Measurements from ENCODE around the gene LTK.

LTK gene

DNA sequence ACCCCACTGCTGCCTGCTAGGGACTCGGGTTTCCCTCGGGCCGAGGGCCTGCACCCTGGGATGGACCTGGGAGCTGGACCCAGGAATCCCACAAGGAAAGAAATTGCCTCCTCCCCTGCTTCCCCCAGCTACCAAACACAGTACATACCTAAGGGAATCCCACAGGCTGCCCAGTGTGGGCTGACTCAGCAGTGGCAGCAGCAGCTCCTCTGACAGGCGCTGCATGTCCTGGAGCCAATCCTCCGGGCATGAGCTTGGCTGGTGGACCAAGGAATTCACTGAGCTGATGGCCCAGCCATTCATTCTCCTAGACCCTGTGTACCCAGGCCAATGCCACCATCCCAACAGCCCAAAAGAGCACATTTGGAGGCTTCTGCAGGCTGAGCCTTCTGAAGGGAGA, 9.5 kb upstream of the LTK start:
- DNase-seq, result no peak

- no peak for DNase-seq
Measured at GRCh38 chr15:41521614-41522013, 8.0 kb upstream of the LTK start.

- no peak for DNase-seq
Measured at GRCh38 chr15:41520636-41521035, 7.0 kb upstream of the LTK start.

- no peak for DNase-seq
Measured at GRCh38 chr15:41517895-41518449, 4.3 kb upstream of the LTK start.

DNA sequence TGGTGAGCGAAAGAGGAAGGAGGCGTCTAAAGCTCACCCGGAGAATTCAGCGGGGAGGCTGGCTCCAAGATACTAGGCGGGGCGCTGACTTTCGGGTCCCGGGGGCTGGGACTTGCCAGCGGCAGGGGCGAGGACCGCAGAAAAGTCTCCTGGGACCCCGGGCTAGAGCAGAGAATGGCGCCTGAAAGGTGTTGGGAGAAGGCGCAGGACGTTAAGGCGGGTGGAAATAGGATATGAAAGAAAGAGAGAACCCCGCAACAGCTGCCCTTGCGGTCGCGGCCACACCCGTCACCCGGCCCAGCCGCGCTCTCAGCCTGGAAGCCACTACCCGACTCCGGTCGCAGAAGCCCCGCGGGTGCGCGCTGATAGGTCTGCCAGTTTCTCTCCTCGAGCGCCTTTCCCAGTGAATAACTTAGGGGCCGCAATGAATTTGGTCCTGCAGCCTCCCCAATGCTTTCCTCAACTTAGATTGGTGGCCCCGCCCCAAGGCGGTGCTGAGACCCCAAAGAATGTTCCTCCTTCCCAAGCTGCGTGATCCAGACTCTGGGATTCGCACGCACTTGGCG, 604 bp downstream of the LTK start:
- no peak for DNase-seq

GRCh38 chr15:41512512-41512939, 1.1 kb downstream of the LTK start:
- DNase-seq, result no peak

DNA sequence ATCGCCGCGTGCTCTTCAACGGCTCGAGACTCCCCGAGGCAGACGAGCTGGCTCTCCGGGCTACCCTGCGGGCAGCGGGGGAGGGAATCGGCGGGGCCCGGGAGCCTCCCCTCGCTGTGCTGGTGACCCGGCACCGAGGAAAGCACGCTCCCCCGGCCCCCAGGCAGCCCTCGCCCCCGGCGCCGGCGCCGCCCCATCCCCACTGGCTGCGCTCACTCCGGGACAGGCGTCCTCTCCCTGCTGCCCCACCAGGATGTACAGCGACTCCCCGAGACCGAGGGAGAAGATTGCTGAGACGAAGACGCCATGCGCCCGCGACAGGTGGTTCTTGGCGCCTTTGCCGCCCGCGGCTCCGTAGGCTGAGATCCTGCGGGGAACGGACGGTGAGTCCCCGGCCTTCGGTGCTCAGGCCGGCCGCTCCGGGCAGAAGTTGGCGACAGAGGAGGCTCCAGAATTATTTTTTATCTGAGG, 1.7 kb downstream of the LTK start:
- no peak for DNase-seq

- DNase-seq, result no peak
Measured at GRCh38 chr15:41511331-41511898, 2.2 kb downstream of the LTK start.

- no peak for DNase-seq
Measured at GRCh38 chr15:41510728-41511127, 2.9 kb downstream of the LTK start.

- DNase-seq, result no peak
Measured at GRCh38 chr15:41507820-41508290, 5.8 kb downstream of the LTK start.

GRCh38 chr15:41506796-41507341, 6.8 kb downstream of the LTK start:
- DNase-seq, result no peak

DNA sequence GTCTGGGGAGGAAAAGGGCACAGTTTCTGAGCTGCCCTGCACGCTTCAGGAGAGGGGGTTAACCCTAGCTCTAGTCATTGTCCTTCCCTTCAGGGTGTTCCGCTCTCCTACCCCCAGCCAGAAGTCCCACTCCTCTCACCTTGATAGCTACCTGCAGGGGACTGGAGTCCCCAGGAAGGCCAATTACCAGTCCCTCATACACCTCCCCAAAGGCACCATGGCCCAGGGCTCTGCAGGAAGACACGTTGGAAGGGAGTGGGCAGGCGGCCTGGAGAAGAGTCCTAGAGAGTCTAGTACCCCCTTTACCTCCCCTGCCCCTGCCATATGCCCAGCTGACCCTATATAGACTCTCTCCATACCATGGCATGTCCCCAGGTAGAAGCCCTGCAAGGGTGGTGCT, 7.9 kb downstream of the LTK start:
- no peak for DNase-seq

DNA sequence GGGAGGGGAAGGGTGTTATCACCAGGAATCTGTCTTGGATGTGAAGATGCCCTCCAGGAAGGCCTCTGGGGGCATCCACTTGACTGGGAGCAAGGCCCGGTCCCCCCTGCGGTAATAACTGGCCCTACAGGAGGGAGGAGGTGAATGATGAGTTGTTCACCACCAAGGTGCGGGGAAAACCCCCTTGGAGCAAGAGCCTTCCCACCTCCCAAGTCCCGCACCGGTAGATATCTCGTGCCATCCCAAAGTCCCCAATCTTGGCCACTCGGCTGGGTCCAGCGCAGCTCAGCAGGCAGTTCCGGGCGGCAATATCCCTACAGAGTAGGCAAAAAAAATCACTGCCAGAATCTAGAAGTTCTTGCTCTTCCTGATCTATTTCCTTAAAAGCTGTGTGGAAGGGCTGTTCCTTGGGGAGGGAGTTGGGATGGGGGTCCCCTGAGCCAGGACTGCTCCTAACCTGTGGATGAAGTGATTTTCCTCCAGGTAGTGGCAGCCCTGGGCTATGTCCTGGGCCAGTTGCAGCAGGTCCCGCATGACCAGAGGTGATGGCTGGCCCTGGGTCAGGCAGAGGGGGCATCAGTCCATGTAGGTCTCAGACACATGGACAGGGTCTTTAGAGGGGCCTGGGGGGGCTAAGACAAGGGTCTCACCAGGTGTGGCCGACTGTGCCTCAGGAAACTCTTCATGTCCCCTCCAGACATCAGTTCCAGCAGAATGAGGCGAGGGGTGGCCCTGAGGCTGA, 8.7 kb downstream of the LTK start:
- DNase-seq, result no peak

GRCh38 chr15:41503669-41504010, 10.0 kb downstream of the LTK start:
- DNase-seq, result no peak

GRCh38 chr15:41502795-41503668, 10.6 kb downstream of the LTK start:
- no peak for DNase-seq

DNA sequence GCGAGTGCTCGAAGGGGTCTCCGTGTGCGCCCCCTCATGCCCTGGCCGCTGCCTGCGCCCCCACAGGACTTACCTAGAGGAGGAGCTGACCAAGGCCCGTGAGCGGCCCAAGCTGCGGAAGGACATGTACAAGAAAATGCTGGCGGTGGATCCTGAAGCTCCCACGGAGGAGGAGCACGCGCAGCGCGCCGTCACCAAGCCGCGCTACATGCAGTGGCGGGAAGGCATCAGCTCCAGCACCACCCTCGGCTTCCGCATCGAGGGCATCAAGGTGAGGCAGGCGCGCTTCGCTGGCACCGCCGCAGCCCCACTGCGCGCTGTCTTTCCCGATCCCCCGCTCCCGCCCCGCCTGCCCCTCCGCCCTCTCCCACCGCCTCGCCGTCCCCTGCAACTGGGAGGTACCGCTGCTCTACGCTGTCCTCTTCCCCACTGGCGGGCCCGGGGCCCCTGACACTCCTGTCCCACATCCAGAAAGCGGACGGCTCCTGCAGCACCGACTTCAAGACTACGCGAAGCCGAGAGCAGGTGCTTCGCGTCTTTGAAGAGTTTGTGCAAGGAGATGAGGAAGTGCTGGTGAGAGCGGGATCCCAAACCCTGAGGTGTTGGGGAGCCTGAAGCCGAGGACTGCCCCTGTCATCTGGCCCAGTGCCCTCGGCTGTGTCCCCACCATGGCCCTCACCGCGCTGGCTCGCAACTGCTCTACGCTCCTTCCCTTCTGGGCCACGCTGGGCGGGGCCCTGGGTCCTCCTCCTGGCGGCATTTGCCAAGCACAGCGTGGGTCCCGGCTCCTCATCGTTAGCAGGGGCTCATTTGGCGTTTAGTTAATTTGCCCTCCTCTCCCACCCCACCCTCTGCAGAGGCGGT, 11.5 kb downstream of the LTK start:
- DNase-seq, result no peak

GRCh38 chr15:41501191-41501917, 12.3 kb downstream of the LTK start:
- DNase-seq, result no peak

GRCh38 chr15:41499109-41499851, 14.3 kb downstream of the LTK start:
- DNase-seq, result no peak

GRCh38 chr15:41498657-41499056, 15.0 kb downstream of the LTK start:
- no peak for DNase-seq
